ENCODE measurements around the gene BHLHE41. TPM values are rescaled to one million over a fixed set of nuclear protein-coding genes. Genes with fewer than 3 reads are reported as not detected.

The BHLHE41 gene
- total and polyA plus RNA-seq, 9 of the 15 experiments (the other 6 are each of a cell fraction or from before 2014, with no cell fraction given) = not detected

DNA sequence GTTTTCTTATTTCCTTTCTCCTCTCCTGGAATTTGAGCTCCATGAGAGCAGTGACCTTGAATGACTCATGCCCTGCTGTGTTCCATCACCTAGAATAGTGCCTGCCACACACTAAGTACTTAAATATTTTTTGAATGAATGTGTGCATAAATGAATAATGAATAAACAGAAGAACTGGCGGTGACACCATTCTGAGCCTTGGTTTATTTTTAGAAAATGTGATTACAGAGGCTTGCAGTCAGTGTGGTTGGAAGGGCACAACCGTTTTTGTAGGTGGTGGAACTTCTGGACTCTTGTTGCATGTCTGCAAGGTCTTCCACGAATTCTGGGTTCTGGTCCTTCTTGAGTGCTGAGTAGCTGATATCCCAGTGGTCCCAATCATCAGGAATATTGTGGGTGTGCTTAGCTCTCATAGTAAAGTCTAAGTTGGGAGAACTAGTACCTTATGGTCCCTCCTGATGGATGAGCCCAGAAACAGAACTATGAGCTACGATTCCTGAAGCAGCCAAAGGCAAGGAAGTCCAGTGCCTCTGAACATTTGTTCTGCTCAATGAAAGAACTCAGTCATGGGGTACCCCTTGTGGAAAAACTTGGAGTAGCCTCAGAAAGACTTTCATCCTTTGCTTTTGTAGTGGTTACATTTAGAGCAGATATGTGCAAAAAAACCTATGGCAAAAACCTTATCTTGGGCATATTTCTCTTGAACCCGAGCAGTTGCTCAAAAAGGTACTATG is 28.8 kb upstream of the BHLHE41 start (continued):
- peak; percentile 73 for TF ChIP-seq PRDM10 (IDR thresholded peaks at IDR 0.05; ENCODE audit: partially characterized antibody)
- TF ChIP-seq WHSC1 (IDR thresholded peaks at IDR 0.05; ENCODE audit: low read length) = no peak
- TF ChIP-seq EP300 (IDR thresholded peaks at IDR 0.05; ENCODE audit: low read length) = no peak
- no peak for TF ChIP-seq PCBP2 (IDR thresholded peaks at IDR 0.05; ENCODE audit: low read depth, low read length, poor library complexity, severe bottlenecking)
- TF ChIP-seq ZNF76 (CRISPR knock-in tag; IDR thresholded peaks at IDR 0.05; ENCODE audit: borderline replicate concordance) = no peak
- peak; percentile 71; the same call in 1 of the 2 replicates for TF ChIP-seq MEF2D (tag; conservative IDR thresholded peaks at IDR 0.05; ENCODE audit: low read depth)
- TF ChIP-seq NEUROD1 (IDR thresholded peaks at IDR 0.05; ENCODE audit: borderline replicate concordance, low read depth, low read length, partially characterized antibody) = no peak
- no peak for TF ChIP-seq RBM14 (IDR thresholded peaks at IDR 0.05; ENCODE audit: borderline replicate concordance, insufficient read depth, low read depth, low read length)
- peak in 1 of 2 experiments; percentile 34; a peak in 1 of 4 replicates for TF ChIP-seq RAD21 (CRISPR knock-in tag; conservative IDR thresholded peaks at IDR 0.05 in 1 of 2, IDR thresholded peaks at IDR 0.05 in 1 of 2)
- no peak for TF ChIP-seq POLR2AphosphoS5 (IDR thresholded peaks at IDR 0.05; ENCODE audit: control insufficient read depth, insufficient read depth, low read depth, low read length)
- no peak for TF ChIP-seq ZNF146 (CRISPR knock-in tag; IDR thresholded peaks at IDR 0.05; ENCODE audit: unreplicated experiment)
- no peak for TF ChIP-seq HBP1 (CRISPR knock-in tag; IDR thresholded peaks at IDR 0.05)
- TF ChIP-seq EZH2 (IDR thresholded peaks at IDR 0.05; ENCODE audit: borderline replicate concordance, low read depth, low read length) = no peak
- TF ChIP-seq DIDO1 (tag; IDR thresholded peaks at IDR 0.05; ENCODE audit: low read depth) = no peak

Data from K562 (cell line).